Stimulated activated naive CD8-positive, alpha-beta T cell treated with anti-CD3 and anti-CD28 coated beads, Interleukin-15, Interleukin-2, amounts not matched to agents 100 U/mL and 50 U/mL, for 24 hours (primary cell): ENCODE results near the gene CALML4.
"Not testable (repeated sequence)": the region's sequence is repeated elsewhere in the genome, so short reads cannot be mapped to it uniquely, and the experiment has no call there.

ENCODE experiments used
- ATAC-seq: fragments of 150-1000 bp; cut with Tn5 transposase; one replicate; pipeline ENCODE4 v1.10.0; 2021
- DNase-seq: peaks from one replicate; pipeline ENCODE4 v3.0.0; 2021

CALML4 gene

DNA sequence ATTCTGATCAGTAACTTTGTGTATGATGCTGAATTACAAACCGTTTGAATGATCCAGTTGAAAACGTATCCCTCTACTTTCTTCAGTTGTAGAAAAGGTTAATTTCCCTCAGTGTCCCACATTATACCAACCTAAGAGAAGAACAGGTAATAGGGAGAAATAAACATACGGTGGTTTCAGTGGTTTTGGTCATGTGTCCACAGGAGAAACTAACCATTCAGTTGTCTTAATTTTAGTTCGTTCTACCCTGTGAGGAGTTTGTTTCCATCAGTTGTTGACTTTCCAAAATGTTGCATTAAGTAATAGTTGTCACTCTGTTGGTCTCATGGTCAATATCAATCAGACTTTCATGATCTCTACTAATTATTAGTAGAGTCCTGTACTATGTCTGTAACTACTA, 15.1 kb downstream of the CALML4 start:
- no peak for ATAC-seq

DNA sequence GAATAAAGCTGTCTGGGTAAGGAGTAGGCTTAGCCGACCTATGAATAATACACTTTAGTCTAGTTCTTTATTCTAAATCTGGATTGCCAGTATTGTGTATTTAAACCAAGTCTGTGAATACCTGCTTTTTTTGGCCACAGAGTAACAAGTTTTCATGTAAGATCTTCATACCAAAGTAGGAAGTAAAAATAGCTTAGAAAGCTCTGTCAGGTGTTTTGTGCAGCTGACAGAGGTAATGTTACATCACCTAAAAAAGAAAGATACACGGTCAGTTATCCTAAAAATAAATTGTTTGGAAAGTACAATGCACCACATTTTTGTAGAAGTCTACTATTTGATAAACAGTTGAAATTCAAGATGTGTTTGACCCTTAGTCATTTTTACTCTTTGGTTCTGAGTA, 16.5 kb downstream of the CALML4 start:
- ATAC-seq (no peak), DNase-seq (no peak)

More for the DNA sequence above, 15.1 kb downstream of the CALML4 start:
- DNase-seq, result no peak

DNA sequence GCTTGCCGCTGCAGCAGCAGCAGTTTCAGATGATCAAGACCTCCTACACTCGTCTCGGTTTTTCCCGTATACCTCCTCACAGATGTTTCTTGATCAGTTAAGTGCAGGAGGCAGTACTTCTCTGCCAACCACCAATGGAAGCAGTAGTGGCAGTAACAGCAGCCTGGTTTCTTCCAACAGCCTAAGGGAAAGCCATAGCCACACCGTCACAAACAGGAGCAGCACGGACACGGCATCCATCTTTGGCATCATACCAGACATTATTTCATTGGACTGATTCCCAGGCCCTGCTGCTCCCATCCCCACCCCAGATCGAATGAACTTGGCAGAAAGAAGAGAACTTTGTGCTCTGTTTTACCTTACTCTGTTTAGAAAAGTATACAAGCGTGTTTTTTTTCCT, 17.6 kb downstream of the CALML4 start:
- ATAC-seq (no peak), DNase-seq (no peak)

DNA sequence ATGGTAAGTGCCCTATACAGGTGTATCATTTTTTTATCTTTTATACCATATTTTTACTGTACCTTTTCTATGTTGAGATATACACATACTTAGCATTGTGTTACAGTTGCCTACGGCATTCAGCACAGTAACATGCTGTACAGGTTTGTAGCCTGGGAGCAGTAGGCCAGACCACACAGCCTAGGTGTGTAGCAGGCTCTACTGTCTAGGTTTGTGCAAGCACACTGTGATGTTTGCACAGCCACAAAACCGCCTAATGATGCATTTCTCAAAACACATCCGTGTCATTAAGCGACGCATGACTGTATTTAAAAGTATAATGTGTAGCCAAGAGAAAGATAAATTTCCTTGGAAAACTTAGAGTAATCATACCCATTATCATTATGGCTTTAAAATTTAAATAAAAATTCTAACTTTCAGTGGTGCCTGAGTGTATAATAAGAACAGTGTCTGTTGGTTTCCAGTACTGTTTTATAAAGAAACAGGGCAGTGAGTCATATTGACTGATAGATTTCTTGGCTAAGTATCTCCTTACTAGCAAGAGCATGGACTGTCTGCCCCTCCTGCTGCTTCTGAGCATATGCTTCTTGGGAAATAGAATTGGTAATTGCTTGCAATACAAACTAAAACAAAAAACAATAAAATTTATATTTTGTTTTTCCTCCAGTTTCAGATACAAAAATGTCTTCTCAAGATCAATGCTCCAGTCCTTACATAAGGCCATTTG, 18.3 kb downstream of the CALML4 start:
- no peak for ATAC-seq
- DNase-seq, result no peak

DNA sequence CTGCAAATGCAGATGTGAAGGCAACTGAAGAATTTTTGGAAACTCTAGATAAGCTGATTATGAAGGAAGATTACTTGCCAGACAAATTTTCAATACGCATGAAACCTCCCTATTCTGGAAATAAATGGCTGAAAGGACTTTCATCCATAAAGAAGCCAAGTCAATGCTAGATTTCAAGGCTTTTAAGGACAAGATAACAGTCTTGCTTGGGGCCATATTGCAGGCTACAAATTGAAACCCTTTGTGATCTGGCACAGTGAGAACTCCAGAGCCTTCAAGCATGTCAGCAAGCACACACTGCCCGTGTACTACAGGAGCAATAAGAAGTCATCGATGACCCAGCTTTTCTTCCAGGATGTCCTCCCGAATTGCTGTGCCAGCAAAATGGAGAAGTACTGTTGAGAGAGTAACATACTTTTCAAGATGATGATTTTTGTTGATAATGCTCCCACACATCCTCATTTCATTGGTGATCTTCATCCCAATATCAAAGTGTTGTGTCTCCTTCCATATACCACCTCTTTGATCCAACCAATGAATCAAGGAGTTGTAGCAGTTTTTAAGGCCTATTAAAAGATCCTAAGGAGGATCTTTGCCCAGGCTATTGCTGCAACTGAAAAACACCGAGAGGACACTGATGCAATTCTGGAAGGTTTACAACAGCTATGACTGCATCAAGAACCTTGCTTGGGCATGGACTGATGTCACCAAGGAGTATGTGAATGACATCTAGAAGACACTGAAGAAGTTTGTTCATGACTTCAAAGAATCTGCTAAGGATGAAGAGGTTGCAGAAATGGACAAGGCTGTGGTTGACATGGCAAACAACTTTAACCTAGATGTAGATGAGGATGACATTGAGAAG, 20.3 kb downstream of the CALML4 start:
- ATAC-seq (no peak), DNase-seq (no peak)

DNA sequence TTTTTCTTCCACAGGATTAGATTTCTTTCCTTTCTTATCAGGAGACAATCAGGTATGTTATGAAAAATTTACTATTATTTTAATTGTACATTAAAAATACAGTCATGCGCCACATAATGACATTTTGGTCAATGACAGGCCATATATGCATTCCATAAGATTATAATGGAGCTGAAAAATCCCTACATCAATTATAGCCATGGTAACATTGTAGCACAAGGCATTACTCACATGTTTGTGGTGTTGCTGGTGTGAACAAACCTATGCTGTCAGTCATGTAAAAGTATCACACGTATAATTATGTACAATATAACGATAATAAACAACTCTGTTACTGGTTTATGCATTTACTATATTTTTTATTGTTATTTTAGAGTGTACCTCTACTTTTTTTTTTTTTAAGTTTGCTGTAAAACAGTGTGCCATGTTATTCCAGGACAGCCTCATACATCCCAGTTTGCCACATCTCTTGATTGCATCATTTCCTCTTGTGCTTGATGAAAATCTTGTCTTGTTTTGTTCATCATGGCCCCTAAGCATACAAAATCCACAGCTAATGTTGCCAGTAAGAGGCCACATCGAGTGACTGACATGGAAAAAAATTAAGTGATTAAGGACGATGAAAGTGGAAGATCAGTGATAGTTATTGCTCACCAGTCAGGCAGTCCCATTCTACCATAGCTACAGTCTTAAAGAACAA, 21.4 kb downstream of the CALML4 start:
- ATAC-seq (no peak), DNase-seq (no peak)

DNA sequence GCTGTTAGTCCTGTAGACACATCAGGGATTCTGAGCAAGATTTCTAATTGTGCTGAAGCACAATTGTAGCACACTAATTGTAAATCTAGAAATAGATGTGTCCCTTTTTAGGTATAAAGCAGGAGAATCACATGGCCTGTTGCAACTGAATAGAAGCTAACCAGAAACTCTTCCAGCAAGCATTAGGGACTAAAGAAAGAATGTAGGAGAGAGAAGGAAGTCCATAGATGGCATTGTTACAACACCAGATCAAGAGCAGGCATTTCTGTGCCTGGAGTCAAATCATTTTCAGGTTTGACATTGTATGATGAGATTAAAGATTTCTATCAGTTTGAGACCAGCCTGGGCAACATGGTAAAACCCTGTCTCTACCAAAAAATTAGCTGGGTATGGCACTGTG, 27.4 kb downstream of the CALML4 start:
- ATAC-seq, result no peak
- no peak for DNase-seq

DNA sequence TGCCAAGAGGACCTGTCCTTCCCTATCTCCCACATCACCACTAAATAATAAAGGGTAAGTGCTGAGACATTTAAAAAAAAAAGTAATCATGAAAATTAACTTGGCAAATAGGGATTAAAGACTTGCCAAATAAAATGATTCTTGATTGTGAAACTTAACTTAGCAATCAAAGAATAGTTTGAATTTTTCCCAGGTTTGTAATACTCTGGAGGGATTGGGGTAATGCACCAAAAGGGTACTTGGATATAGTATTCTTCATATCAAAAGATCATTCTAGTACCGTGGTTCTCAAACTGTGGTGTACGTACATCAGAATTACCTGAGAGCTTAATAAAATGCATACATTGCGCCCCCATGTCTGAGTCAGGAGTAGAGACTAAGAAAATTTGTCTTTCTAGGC, 28.5 kb downstream of the CALML4 start:
- ATAC-seq, result no peak
- no peak for DNase-seq

DNA sequence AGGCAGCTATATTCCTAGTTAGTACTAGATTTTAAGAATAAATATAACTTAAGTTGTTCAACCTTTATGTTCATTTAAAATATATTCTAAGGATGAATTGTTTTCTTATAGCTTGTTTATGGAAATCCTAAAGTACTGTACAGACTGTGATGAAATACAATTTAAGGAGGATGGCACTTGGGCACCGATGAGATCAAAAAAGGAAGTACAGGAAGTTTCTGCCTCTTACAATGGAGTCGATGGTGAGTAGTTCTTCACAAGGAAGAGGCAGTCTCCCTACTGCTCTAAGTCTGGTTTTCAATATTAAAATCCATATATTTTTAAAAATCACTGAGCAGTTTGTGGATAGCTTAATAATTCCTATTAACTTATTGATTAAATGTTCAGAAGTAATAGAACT, 29.6 kb downstream of the CALML4 start:
- no peak for ATAC-seq
- no peak for DNase-seq

DNA sequence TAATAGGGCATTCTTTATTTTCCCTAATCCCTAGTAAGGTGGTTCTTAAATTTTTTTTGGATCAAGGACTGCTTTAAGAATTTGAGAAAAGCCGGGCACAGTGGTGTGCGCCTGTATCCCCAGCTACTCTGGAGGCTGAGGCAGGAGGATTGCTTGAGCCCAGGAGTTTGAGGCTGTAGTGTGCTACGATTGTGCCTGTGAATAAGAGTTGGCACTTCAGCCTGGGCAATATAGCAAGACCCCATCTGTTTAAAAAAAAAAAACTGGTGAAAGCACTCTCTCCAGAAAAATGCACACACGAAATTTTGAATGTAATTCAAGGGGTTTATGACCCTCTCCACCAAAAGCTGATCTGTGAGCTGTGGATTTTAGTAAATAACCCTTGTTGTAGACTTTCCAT, 32.0 kb downstream of the CALML4 start:
- DNase-seq, result no peak
- ATAC-seq, result no peak

DNA sequence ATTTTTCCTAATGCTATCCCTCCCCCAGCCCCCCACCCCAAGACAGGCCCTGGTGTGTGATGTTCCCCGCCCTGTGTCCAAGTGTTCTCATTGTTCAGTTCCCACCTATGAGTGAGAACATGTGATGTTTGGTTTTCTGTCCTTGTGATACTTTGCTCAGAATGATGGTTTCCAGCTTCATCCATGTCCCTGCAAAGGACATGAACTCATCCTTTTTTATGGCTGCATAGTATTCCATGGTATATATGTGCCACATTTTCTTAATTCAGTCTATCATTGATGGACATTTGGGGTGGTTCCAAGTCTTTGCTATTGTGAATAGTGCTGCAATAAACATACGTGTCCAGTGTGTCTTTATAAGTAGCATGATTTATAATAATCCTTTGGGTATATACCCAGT, 33.1 kb downstream of the CALML4 start:
- not testable (repeated sequence) for ATAC-seq

DNA sequence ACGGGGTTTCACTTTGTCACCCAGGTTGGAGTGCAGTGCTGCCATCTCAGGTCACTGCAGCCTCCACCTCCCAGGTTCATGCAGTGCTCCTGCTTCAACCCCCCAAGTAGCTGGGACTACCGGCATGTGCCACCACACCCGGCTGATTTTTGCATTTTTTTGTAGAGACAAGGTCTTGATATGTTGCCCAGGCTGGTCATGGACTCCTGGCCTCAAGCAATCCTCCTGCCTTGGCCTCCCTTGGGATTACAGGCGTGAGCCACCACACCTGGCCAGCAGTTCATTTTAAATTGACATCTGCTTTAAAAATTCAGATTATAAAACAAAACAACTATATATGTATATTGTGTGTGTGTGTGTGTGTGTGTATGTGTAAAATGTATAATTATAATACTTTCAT, 38.3 kb downstream of the CALML4 start:
- ATAC-seq, result no peak
- no peak for DNase-seq

More for the DNA sequence above, 33.1 kb downstream of the CALML4 start:
- not testable (repeated sequence) for DNase-seq

DNA sequence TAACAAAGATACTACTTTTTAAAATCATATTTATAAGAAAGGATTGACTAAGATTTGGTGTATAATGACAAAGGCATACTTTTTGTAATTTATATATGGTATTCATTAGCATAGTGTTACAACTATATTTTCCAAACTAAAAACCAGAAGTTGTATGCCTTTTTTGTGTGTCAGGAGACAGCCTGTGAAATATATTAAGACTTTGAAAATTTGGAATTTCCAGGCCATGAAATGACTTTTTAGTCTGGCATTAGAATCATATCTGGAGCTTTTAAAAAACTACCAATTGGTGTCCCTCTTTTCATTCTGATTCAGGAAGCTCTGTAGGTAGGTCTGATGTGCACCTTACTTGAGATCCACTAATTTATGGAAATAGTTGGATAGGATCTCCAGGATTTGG, 41.9 kb downstream of the CALML4 start:
- no peak for DNase-seq
- ATAC-seq, result no peak

DNA sequence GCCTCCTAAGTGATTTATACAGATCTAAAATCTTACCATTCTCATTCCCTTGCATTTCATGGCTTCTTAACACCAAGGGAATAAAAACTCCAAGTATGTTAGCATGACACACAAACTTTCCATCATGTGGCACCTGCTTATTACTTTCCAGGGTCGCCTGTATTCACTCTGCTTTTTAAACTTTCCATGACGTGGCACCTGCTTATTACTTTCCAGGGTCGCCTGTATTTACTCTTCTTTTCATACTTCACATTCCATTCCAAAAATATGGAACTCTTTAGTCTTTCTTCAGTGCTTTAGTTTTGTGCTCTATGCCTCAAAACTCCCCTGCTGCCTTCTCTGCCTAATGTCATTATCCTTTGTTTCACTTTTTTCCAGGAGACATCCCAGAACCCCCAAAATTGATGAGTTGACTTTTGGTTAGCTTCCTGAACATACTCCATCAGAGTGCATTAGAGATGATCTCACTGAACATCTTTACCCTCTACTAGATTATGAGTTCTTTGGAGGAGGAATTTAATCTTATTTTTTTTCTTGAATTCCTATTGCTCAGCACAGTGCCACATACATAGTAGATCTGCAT, 47.0 kb downstream of the CALML4 start:
- DNase-seq (no peak), ATAC-seq (no peak)

DNA sequence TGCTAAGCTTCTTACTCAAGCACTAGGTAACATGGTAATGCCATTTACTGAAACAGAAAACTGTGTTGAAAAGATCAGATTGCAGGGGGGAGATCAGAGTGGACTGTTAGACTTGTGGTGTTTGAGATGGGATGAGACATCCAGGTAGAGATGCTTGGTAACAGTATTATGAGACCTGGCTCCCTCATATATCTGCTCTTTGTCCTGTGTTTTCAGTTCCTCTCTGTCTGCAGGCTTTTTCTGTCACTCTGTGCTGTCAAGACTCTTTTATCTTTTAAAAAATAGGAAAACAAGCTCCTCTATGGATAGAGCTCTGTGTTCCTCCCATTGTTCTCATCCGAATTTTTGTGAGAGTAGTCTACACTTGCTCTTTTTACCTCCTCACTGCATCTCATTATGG, 48.1 kb downstream of the CALML4 start:
- DNase-seq, result no peak
- no peak for ATAC-seq

DNA sequence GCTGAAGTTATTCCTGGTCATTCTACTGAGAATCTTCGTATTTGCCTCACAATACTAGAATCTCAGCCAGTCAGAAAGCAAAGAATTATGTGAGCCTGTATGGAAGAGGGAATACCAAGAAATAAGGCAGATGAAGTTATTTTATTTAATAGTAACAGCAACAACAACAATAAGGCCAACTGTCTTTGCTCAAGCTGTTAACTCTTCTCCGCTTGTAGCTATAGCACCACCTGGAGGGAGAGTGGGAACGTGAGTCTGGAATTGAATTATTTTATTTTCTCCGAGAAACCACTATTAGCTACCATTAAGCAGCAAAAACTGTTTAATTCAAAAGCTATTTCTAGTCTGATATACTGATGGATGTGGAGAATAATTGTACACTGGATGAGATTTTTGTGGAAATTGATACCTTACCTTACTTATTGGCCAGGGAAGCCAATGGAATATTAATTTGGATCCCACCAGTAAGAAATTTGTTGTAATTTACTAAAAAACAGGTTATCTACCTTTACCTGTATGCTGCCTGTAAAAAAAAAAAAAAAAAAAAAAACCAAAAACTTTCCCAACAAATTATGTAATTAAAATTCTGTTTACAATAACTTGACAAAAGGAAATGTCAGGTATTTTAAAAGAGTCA, 50.1 kb downstream of the CALML4 start:
- DNase-seq, result peak; percentile 21
- no peak for ATAC-seq

DNA sequence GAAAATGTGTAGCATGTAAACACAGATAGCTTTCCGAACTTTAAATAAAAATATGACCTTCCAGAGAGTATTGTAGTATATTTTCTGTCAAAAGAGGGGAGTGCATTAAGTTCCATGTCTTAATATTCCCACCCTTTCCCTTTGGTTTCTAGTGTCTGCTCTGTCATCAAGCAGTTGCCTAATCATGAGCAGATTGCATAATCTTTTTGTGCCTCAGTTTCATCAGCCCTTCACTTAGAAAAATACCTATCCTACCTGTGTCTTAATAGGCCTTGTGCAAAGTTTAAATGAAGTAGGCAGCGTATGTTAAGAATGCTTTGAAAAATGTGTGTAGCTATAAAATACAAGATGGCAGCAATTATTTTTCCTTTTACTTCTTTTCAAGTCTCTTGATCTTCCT, 52.8 kb downstream of the CALML4 start:
- ATAC-seq (no peak), DNase-seq (no peak)

DNA sequence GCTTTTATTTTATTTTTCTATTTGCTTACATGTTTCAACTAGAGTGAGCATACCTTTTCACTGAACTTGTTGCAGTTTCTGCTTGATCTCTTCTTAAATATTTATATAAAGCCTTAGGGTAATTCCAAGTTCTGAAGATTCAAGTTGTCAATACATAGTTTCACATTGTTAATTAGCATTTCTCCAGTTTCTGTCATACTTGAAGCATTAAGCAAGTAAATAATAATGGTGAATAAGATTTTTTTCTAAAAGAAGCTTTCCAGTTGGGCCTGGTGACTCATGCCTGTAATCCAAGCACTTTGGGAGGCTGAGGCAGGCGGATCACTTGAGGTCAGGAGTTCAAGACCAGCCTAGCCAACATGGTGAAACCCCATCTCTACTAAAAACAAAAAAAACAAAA, 53.9 kb downstream of the CALML4 start:
- DNase-seq (no peak), ATAC-seq (no peak)

DNA sequence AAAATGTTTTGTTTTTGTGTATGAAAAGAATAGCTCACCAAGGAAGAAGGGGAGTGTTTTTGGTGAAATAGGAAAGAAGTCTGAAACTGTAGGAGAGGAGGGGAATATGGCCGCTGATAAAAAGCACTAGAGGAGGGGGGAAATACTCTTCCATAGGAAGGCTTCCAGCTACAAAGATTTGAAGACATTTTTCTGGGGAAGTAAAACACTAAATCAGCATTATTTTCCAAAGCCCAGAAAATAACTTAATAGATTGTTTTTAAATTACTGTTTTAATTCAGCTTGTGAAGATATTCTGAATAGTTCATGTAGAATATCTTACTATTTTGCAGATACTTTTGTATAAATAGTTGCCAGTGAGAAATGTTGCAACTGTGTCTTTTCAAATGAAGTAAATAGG, 54.9 kb downstream of the CALML4 start:
- DNase-seq (no peak), ATAC-seq (no peak)

DNA sequence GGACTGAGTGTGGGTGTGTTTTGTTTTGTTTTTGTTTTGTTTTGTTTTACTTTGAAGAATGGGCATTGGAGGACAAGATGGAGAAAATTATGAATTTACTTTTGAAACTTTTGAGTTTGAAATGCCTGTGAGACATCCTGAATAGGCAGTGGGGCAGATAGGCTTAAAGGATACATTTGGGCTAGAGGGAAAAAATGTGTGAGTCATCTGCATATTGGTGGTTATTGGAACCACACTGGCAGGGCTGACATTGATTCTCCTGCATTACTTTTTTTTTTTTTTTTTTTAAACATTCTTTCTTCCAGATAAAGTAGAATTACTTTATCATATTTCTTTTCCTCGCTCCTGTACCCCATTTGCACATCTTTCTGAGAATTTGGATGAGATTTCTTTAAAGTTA, 56.1 kb downstream of the CALML4 start:
- peak; percentile 68 for ATAC-seq
- no peak for DNase-seq

DNA sequence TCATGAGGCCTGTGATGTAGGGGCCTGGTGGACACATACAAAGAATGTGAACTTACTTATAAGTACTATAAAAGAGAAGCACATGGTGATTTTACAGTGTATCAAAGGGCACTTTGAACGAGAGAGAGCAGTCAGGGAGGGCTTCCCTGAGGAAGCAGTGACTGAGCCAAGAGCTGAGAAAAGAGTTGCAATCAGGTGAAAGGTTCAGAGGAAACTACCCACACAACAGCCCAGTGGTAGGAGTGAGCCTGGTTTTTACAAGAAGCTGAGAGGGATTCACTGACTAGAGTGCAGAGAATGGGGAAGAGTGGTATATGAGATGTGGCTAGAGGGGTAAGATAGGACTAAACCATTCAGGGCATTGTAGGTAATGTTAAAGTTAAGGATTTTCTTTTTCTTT, 57.1 kb downstream of the CALML4 start:
- ATAC-seq (no peak), DNase-seq (no peak)

DNA sequence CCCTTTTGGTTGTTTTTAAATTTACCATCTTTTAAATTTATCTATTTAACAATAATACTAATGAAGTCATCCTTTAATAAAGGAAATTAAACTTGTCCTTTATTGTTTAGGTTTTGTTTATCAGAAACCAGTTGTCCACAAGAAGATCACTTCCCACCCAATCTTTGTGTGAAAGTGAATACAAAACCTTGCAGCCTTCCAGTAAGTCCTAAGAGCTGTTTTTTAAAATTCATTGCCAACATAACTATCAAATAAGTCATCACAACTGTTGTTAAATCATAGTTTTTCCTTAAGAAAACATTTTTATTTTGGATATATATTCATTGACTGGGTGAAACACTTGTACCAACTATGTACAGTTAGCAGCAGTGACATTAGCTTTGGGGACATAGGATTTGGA, 59.4 kb downstream of the CALML4 start:
- ATAC-seq, result no peak
- DNase-seq, result no peak
